ENCODE measurements around the gene SOST.

The SOST gene

GRCh38 chr17:43740541-43740940 lies 18.1 kb downstream of the SOST start:
- no peak for FAIRE-seq

- no peak for FAIRE-seq
Observed at GRCh38 chr17:43737722-43738121, 20.9 kb downstream of the SOST start.

GRCh38 chr17:43736389-43736788 lies 22.2 kb downstream of the SOST start:
- FAIRE-seq = no peak

- FAIRE-seq = no peak
Observed at GRCh38 chr17:43734376-43734775, 24.2 kb downstream of the SOST start.

GRCh38 chr17:43733956-43734355 lies 24.6 kb downstream of the SOST start:
- FAIRE-seq = no peak

- no peak for FAIRE-seq
Observed at GRCh38 chr17:43732958-43733357, 25.6 kb downstream of the SOST start.

GRCh38 chr17:43728081-43728480 lies 30.5 kb downstream of the SOST start:
- no peak for FAIRE-seq

GRCh38 chr17:43723697-43724359 lies 34.8 kb downstream of the SOST start:
- FAIRE-seq = no peak

- no peak for FAIRE-seq
Observed at GRCh38 chr17:43722870-43723665, 35.5 kb downstream of the SOST start.

- no peak for FAIRE-seq
Observed at GRCh38 chr17:43722269-43722619, 36.3 kb downstream of the SOST start.

GRCh38 chr17:43721537-43722268 lies 36.9 kb downstream of the SOST start:
- peak; percentile 31 for FAIRE-seq

GRCh38 chr17:43720311-43721060 lies 38.1 kb downstream of the SOST start:
- no peak for FAIRE-seq

- no peak for FAIRE-seq
Observed at GRCh38 chr17:43719578-43719977, 39.0 kb downstream of the SOST start.

- FAIRE-seq = no peak
Observed at GRCh38 chr17:43718544-43718943, 40.0 kb downstream of the SOST start.

- peak; percentile 61 for FAIRE-seq
Observed at GRCh38 chr17:43717913-43718312, 40.7 kb downstream of the SOST start.

- no peak for FAIRE-seq
Observed at GRCh38 chr17:43714465-43715149, 44.0 kb downstream of the SOST start.

GRCh38 chr17:43713494-43714162 lies 45.0 kb downstream of the SOST start:
- no peak for FAIRE-seq

GRCh38 chr17:43712397-43712796 lies 46.2 kb downstream of the SOST start:
- FAIRE-seq = no peak

- FAIRE-seq = no peak
Observed at GRCh38 chr17:43710101-43710500, 48.5 kb downstream of the SOST start.

- no peak for FAIRE-seq
Observed at GRCh38 chr17:43709210-43709609, 49.4 kb downstream of the SOST start.

- no peak for FAIRE-seq
Observed at GRCh38 chr17:43707184-43707583, 51.4 kb downstream of the SOST start.

- FAIRE-seq = no peak
Observed at GRCh38 chr17:43706235-43706634, 52.4 kb downstream of the SOST start.

Measured in G401.6 (cell line).